Trophoblast cell (in vitro differentiated cells and primary cell): Measurements from ENCODE around the gene PITPNM1.

Source experiments
- DNase-seq, 2 donors: peaks; one replicate each; pipeline ENCODE4 v3.0.0-alpha.2; 2016
- H2AFZ ChIP-seq: 2 replicates; pipeline ENCODE4 v1.6.1; 2013; ENCODE audit warnings: low read length, moderate library complexity, mild to moderate bottlenecking; ENCODE audit not compliant: insufficient read depth, poor library complexity
- H2AK5ac ChIP-seq: 2 replicates; pipeline ENCODE4 v1.6.1; 2013; ENCODE audit warnings: mild to moderate bottlenecking, low read length
- H2BK120ac ChIP-seq: 2 replicates; pipeline ENCODE4 v1.6.1; 2013; ENCODE audit warnings: low read length, mild to moderate bottlenecking, moderate library complexity; ENCODE audit not compliant: insufficient read depth, poor library complexity
- H2BK12ac ChIP-seq: 2 replicates; pipeline ENCODE4 v1.6.1; 2013; ENCODE audit warnings: mild to moderate bottlenecking, low read length, moderate library complexity
- H2BK5ac ChIP-seq: 2 replicates; pipeline ENCODE4 v1.6.1; 2013; ENCODE audit warnings: low read length, low read depth, moderate library complexity, mild to moderate bottlenecking; ENCODE audit not compliant: poor library complexity
- H3K14ac ChIP-seq: 2 replicates; pipeline ENCODE4 v1.6.1; 2013; ENCODE audit warnings: mild to moderate bottlenecking, low read length
- H3K18ac ChIP-seq: 2 replicates; pipeline ENCODE4 v1.6.1; 2013; ENCODE audit warnings: mild to moderate bottlenecking, low read length
- H3K23ac ChIP-seq: 2 replicates; pipeline ENCODE4 v1.6.1; 2013; ENCODE audit warnings: low read length
- H3K27ac ChIP-seq: 2 replicates; pipeline ENCODE4 v1.5.1; 2013; ENCODE audit warnings: low read depth, mild to moderate bottlenecking, inconsistent platforms, low read length, moderate library complexity
- H3K27me3 ChIP-seq: 2 replicates; pipeline ENCODE4 v1.6.1; 2013; ENCODE audit warnings: inconsistent platforms, mild to moderate bottlenecking, low read length, moderate library complexity; ENCODE audit not compliant: insufficient read depth
- H3K36me3 ChIP-seq, 2 experiments: 1 replicate in 1 of 2; 2 replicates in 1 of 2; pipeline ENCODE4 v1.6.1; 2013; ENCODE audit warnings: low read length in 2 of 2, mild to moderate bottlenecking in 2 of 2, moderate library complexity in 1 of 2; ENCODE audit not compliant: insufficient read depth in 2 of 2, control insufficient read depth in 1 of 2
- H3K4ac ChIP-seq: 2 replicates; pipeline ENCODE4 v1.6.1; 2013; ENCODE audit warnings: low read depth, mild to moderate bottlenecking, low read length, moderate library complexity
- H3K4me1 ChIP-seq, 2 experiments: 1 replicate in 1 of 2; 2 replicates in 1 of 2; pipeline ENCODE4 v1.6.1; 2013; ENCODE audit warnings: low read length in 2 of 2, mild to moderate bottlenecking in 2 of 2, moderate library complexity in 1 of 2; ENCODE audit not compliant: insufficient read depth in 2 of 2, control insufficient read depth in 1 of 2
- H3K4me2 ChIP-seq: 2 replicates; pipeline ENCODE4 v1.6.1; 2013; ENCODE audit warnings: inconsistent platforms, mild to moderate bottlenecking, low read length, moderate library complexity
- H3K4me3 ChIP-seq: 2 replicates; pipeline ENCODE4 v1.5.1; 2013; ENCODE audit warnings: mild to moderate bottlenecking, low read depth, low read length, inconsistent platforms
- H3K79me1 ChIP-seq: one replicate; pipeline ENCODE4 v1.6.1; 2013; ENCODE audit warnings: low read length
- H3K79me2 ChIP-seq: 2 replicates; pipeline ENCODE4 v1.6.1; 2013; ENCODE audit warnings: low read length, mild to moderate bottlenecking; ENCODE audit not compliant: control insufficient read depth, insufficient read depth, poor library complexity
- H3K9ac ChIP-seq: 2 replicates; pipeline ENCODE4 v1.6.1; 2013; ENCODE audit warnings: mild to moderate bottlenecking, low read length
- H3K9me3 ChIP-seq: 2 replicates; pipeline ENCODE4 v1.6.1; 2013; ENCODE audit warnings: low read depth, mild to moderate bottlenecking, control low read depth, inconsistent platforms, low read length; ENCODE audit not compliant: insufficient read depth
- H4K12ac ChIP-seq: 2 replicates; pipeline ENCODE4 v1.6.1; 2013; ENCODE audit warnings: low read depth, mild to moderate bottlenecking, low read length, moderate library complexity
- H4K8ac ChIP-seq: 2 replicates; pipeline ENCODE4 v1.6.1; 2013; ENCODE audit warnings: low read depth, mild to moderate bottlenecking, low read length, moderate library complexity
- H4K91ac ChIP-seq: one replicate; pipeline ENCODE4 v1.6.1; 2013; ENCODE audit warnings: low read depth, mild to moderate bottlenecking, low read length, moderate library complexity
- WGBS: extraction: QIAGEN DNeasy Blood & Tissue Kit; methylation state at CpG from one replicate; pipeline ENCODE4 v1.1.7; 2013; ENCODE audit warnings: missing lambda C conversion rate; ENCODE audit not compliant: insufficient read length, insufficient coverage; ENCODE audit errors: extremely low coverage; 5-methylcytosine and 5-hydroxymethylcytosine counted together

The PITPNM1 gene

DNA sequence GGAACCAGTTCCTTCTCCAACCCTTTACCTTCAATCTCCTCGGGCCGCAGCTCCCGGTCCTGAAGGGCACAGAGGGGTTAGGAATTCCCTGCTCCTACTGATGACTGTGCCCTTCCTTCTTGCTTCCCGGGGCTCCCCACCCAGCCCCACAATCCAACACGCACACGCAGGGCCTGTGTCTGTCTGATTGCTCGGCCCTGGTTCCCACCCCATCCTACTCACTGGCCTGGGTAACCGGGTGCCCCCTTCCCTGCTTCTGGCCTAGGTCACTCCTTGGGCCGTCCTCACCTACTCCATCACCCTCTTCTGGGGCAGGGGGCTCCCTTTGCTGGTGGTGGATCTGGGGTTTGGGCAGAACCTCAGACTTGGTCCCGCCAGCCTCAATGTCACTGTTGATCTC lies 16.8 kb upstream of the PITPNM1 start:
- H3K9me3 ChIP-seq: peaks cover 3% of the 10 kb centered on the region
- H4K91ac ChIP-seq: no peak overlapping the region
- WGBS: no CpG with 5 or more reads among the region's 10 CpGs

DNA sequence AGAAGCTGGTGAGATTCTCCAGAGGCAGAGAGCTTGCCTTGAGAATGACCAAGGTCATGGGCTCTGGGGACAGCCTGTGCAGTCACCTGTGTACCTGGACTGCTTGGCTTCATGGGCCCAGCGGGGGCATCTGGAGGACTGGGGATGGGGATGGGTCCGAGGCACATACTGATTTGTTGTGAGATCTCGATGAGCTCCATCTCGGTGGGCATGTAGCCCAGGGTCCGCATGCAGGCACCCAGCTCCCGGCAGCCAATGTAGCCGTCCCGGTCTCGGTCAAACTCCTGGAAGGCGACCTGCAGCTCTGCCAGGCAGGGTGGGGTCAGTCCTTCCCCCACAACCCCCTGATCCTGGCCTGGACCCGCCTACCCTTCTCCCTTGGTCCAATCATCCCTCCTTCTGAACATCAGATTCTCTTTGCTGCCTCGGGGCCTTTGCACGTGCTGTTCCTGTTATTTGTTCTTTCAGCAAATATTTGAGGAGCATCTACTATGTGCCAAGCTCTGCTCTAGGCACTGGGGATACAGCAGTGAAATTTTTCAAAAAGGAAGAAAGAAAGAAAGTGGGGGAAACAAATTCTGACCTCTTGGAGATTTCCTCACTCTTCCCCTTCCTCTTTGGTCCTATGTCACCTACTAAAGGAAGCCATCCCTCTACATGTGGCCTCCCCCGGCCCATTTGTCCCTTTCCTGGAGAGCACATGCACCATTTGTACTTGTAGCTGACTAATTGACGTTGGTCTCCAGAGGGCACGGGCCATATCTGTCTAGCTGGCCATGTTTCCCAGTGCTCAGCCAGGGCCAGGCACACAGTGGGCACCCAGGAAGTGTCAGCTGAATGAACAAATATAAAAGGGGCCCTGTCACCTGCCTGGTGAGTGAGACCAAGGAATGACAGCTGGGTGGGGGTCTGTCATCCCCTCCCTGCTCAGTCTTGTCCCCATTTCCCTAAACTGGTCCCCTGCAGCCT lies 16.0 kb upstream of the PITPNM1 start:
- no peak overlapping the region for H3K4me3 ChIP-seq
- no peak for DNase-seq
- H4K8ac ChIP-seq: no peak overlapping the region
- H3K27ac ChIP-seq: no peak overlapping the region
- no peaks in the 10 kb centered on the region for H3K4me1 ChIP-seq
- no peak overlapping the region for H3K14ac ChIP-seq
- no CpG with 5 or more reads among the region's 16 CpGs for WGBS
- no peak overlapping the region for H2BK5ac ChIP-seq
- no peak overlapping the region for H3K4me2 ChIP-seq
- H4K12ac ChIP-seq: no peak overlapping the region
- no peaks in the 10 kb centered on the region for H3K79me2 ChIP-seq
- peaks cover 1% of the 10 kb centered on the region for H3K9me3 ChIP-seq
- no peak overlapping the region for H2AK5ac ChIP-seq
- no peaks in the 10 kb centered on the region for H3K27me3 ChIP-seq
- no peak overlapping the region for H2BK120ac ChIP-seq
- H2BK12ac ChIP-seq: no peak overlapping the region
- no peak overlapping the region for H4K91ac ChIP-seq
- no peak overlapping the region for H2AFZ ChIP-seq
- no peak overlapping the region for H3K18ac ChIP-seq
- no peak overlapping the region for H3K9ac ChIP-seq
- no peaks in the 10 kb centered on the region for H3K79me1 ChIP-seq
- no peak overlapping the region for H3K23ac ChIP-seq
- H3K4ac ChIP-seq: no peak overlapping the region
- no peaks in the 10 kb centered on the region for H3K36me3 ChIP-seq

More for the DNA sequence above, 16.8 kb upstream of the PITPNM1 start:
- H3K36me3 ChIP-seq: no peaks in the 10 kb centered on the region
- no peaks in the 10 kb centered on the region for H3K27me3 ChIP-seq
- no peak overlapping the region for H2BK120ac ChIP-seq
- H3K4me2 ChIP-seq: no peak overlapping the region
- H3K23ac ChIP-seq: no peak overlapping the region
- H4K12ac ChIP-seq: no peak overlapping the region
- H3K4me3 ChIP-seq: no peak overlapping the region
- no peak overlapping the region for H3K9ac ChIP-seq
- no peaks in the 10 kb centered on the region for H3K4me1 ChIP-seq
- no peak overlapping the region for H3K27ac ChIP-seq
- no peak overlapping the region for H4K8ac ChIP-seq
- H3K18ac ChIP-seq: no peak overlapping the region
- no peak overlapping the region for H2BK5ac ChIP-seq
- no peaks in the 10 kb centered on the region for H3K79me1 ChIP-seq
- no peaks in the 10 kb centered on the region for H3K79me2 ChIP-seq
- no peak overlapping the region for H2BK12ac ChIP-seq
- no peak overlapping the region for H3K4ac ChIP-seq
- H2AFZ ChIP-seq: no peak overlapping the region
- no peak overlapping the region for H3K14ac ChIP-seq
- no peak for DNase-seq
- no peak overlapping the region for H2AK5ac ChIP-seq

DNA sequence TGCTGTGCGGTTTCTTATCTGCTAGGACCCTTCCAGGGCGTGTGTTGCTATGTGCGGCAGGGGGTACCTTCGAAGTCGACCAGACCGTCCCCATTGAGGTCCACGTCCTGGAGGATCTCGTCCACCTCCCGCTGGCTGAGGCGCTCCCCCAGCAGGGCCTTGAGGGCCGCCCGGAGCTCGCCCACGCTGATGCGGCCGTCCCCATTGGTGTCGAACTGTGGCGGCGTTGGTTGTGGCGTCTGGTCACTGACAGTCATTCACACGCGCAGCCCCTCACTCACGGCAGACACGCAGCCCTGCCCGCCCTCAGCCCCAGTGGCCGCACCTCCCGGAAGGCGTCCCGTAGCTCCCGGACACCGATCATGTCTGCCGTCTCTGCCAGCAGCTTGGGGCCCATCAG lies 14.6 kb upstream of the PITPNM1 start:
- no peak overlapping the region for H2BK120ac ChIP-seq
- H3K4ac ChIP-seq: no peak overlapping the region
- H2BK5ac ChIP-seq: no peak overlapping the region
- no peaks in the 10 kb centered on the region for H3K4me1 ChIP-seq
- no peaks in the 10 kb centered on the region for H3K36me3 ChIP-seq
- H3K9ac ChIP-seq: no peak overlapping the region
- no peaks in the 10 kb centered on the region for H3K79me1 ChIP-seq
- H3K18ac ChIP-seq: no peak overlapping the region
- no peaks in the 10 kb centered on the region for H3K27me3 ChIP-seq
- H4K12ac ChIP-seq: no peak overlapping the region
- H3K14ac ChIP-seq: no peak overlapping the region
- no CpG with 5 or more reads among the region's 32 CpGs for WGBS
- H4K8ac ChIP-seq: no peak overlapping the region
- H3K79me2 ChIP-seq: no peaks in the 10 kb centered on the region
- H3K23ac ChIP-seq: no peak overlapping the region
- no peak overlapping the region for H3K4me2 ChIP-seq
- H3K27ac ChIP-seq: no peak overlapping the region
- H2AK5ac ChIP-seq: no peak overlapping the region
- H2AFZ ChIP-seq: no peak overlapping the region
- no peak for DNase-seq
- no peak overlapping the region for H3K4me3 ChIP-seq
- H3K9me3 ChIP-seq: peaks cover 1% of the 10 kb centered on the region
- no peak overlapping the region for H2BK12ac ChIP-seq
- H4K91ac ChIP-seq: no peak overlapping the region

DNA sequence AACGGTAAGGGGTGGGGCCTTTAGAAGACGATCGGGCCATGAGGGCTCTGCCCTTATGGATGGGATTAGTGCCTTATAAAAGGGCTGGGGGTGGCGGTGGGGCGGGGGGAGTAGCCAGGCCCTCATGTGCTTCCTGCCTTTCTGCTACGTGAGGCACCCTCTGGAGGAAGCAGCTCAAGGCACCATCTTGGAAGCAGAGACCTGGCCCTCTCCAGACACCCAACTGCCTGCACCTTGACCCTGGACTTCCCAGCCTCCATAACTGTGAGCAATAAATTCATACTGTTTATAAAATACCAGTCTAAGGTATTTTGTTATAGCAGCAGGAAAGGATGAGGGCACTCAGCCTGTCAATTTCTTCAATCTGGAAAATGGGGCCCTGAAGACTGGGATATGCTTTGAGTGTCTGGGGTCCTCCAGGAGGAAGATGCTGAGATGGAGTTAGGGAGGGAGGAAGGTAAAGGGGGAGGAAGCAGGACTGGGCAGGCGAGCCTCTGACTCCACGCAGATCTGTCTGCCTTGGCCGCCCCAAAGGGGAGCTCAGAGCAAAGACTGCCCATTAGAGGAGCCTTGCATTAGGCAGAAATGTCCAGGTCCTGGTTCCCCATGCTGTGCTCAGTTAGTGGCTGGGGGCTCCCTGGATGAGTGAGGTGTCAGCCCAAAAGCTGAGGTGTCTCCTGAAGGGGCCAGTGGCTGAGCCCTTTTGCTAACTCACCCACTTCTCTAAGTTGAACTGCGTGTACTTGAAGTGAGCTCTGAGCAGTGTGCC lies 12.8 kb upstream of the PITPNM1 start:
- no peak overlapping the region for H2AK5ac ChIP-seq

More for the DNA sequence above, 12.8 kb upstream of the PITPNM1 start:
- H3K14ac ChIP-seq: no peak overlapping the region
- no peak overlapping the region for H2BK12ac ChIP-seq
- H3K79me2 ChIP-seq: no peaks in the 10 kb centered on the region
- no peaks in the 10 kb centered on the region for H3K4me1 ChIP-seq
- no peak overlapping the region for H3K4me3 ChIP-seq
- peaks cover 1% of the 10 kb centered on the region for H3K9me3 ChIP-seq
- H3K27me3 ChIP-seq: no peaks in the 10 kb centered on the region
- H4K12ac ChIP-seq: no peak overlapping the region
- no peak overlapping the region for H3K23ac ChIP-seq
- no CpG with 5 or more reads among the region's 10 CpGs for WGBS
- H3K9ac ChIP-seq: no peak overlapping the region
- no peak overlapping the region for H2AFZ ChIP-seq
- H4K8ac ChIP-seq: no peak overlapping the region
- no peak overlapping the region for H3K4ac ChIP-seq
- no peak overlapping the region for H2BK120ac ChIP-seq
- no peaks in the 10 kb centered on the region for H3K79me1 ChIP-seq
- no peak overlapping the region for H4K91ac ChIP-seq
- DNase-seq: no peak
- no peak overlapping the region for H2BK5ac ChIP-seq
- H3K27ac ChIP-seq: no peak overlapping the region
- H3K4me2 ChIP-seq: no peak overlapping the region
- H3K36me3 ChIP-seq: no peaks in the 10 kb centered on the region
- H3K18ac ChIP-seq: no peak overlapping the region
